Small intestine (tissue), 7 donors: ENCODE results near the gene CHCHD3. TPM values are rescaled to one million over a fixed set of nuclear protein-coding genes. Genes with fewer than 3 reads are reported as not detected.

Experiments used
- DNase-seq, 2 donors: peaks; one replicate each; pipeline versions ENCODE4 v3.0.0 to v3.0.0-alpha.2; 2013
- FAIRE-seq: peaks from 2 replicates; lab custom pipeline; 2012; peaks lifted over from hg19 to GRCh38; lab: Jason Lieb, UNC
- H3K27ac ChIP-seq, 3 donors: one replicate each; pipeline ENCODE4 v1.5.1; 2013; ENCODE audit warnings: low read length in 2 of 3, mild to moderate bottlenecking in 2 of 3, control low read depth in 1 of 3, inconsistent platforms in 1 of 3, low read depth in 1 of 3, moderate library complexity in 1 of 3
- H3K27me3 ChIP-seq, 3 donors: one replicate each; pipeline ENCODE4 v1.6.1; 2013; ENCODE audit warnings: low read length in 3 of 3, inconsistent platforms in 1 of 3; ENCODE audit not compliant: control insufficient read depth in 3 of 3, insufficient read depth in 3 of 3
- H3K36me3 ChIP-seq, 3 donors: one replicate each; pipeline ENCODE4 v1.6.1; 2013; ENCODE audit warnings: low read length in 3 of 3, inconsistent platforms in 1 of 3, low read depth in 1 of 3, mild to moderate bottlenecking in 1 of 3, moderate library complexity in 1 of 3; ENCODE audit not compliant: control insufficient read depth in 3 of 3, insufficient read depth in 2 of 3
- H3K4me1 ChIP-seq, 3 donors: one replicate each; pipeline ENCODE4 v1.6.1; 2013; ENCODE audit warnings: low read length in 2 of 3, inconsistent platforms in 1 of 3, low read depth in 1 of 3, mild to moderate bottlenecking in 1 of 3, moderate library complexity in 1 of 3; ENCODE audit not compliant: control insufficient read depth in 3 of 3, insufficient read depth in 2 of 3
- H3K4me3 ChIP-seq, 3 donors: one replicate each; pipeline ENCODE4 v1.5.1; 2013; ENCODE audit warnings: low read length in 3 of 3, control low read depth in 1 of 3, inconsistent platforms in 1 of 3, low read depth in 1 of 3, mild to moderate bottlenecking in 1 of 3, moderate library complexity in 1 of 3
- H3K9me3 ChIP-seq, 2 donors: one replicate each; pipeline ENCODE4 v1.6.1; 2013; ENCODE audit warnings: low read depth in 1 of 2, low read length in 1 of 2; ENCODE audit not compliant: control insufficient read depth in 2 of 2, insufficient read depth in 1 of 2
- WGBS, 3 donors: extraction: QIAGEN DNeasy Blood & Tissue Kit; methylation state at CpG; one replicate each; pipeline ENCODE4 v1.1.7; 2013; 5-methylcytosine and 5-hydroxymethylcytosine counted together
- polyA plus RNA-seq, 4 donors: library from polyadenylated mRNA; stranded (reverse) in 3 of 4; unstranded in 1 of 4; fragments of 200-250 nt in 3 of 4; fragments of 120-200 nt in 1 of 4; gene quantifications; one replicate each; pipeline versions ENCODE4 v1.2.1 to v1.2.3, GENCODE V29; 2013
- donor health status: healthy with polysubstance abuse.
- donor health status: control.
- donor health status: control.
- donor health status: Bipolar disorder and iron deficiency.
- donor health status: healthy.

CHCHD3 gene
- polyA plus RNA-seq, 4 donors: 53.5 to 98.6 (median 78.9) TPM

GRCh38 chr7:132750530-132751217 is 331.2 kb downstream of the CHCHD3 start:
- Histone ChIP-seq H3K9me3 (no peaks in the 10 kb centered on the region), H3K36me3 (no peaks in the 10 kb centered on the region), H3K27ac (no peak overlapping the region), H3K27me3 (peaks cover 0 to 23% (median 0%) of the 10 kb centered on the region in 3 donors), H3K4me1 (no peaks in the 10 kb centered on the region), H3K4me3 (no peak overlapping the region)
- FAIRE-seq (no peak), DNase-seq (peak in 1 of 2 donors; percentile 7)
- 61 to 70% (median 65%) methylated on average over 11 of the region's 11 CpGs for WGBS, 3 donors

- Histone ChIP-seq H3K4me1 (no peaks in the 10 kb centered on the region), H3K36me3 (no peaks in the 10 kb centered on the region), H3K4me3 (no peak overlapping the region), H3K27me3 (peaks cover 0 to 23% (median 0%) of the 10 kb centered on the region in 3 donors), H3K27ac (no peak overlapping the region), H3K9me3 (no peaks in the 10 kb centered on the region)
- WGBS, 3 donors: 65 to 68% (median 66%) methylated on average over 7 of the region's 7 CpGs
- no peak for DNase-seq
- FAIRE-seq: no peak
Measured at GRCh38 chr7:132750096-132750495, 331.8 kb downstream of the CHCHD3 start.

GRCh38 chr7:132745510-132745909 is 336.4 kb downstream of the CHCHD3 start:
- no peak overlapping the region for H3K4me3 ChIP-seq
- no peak for FAIRE-seq
- no peaks in the 10 kb centered on the region for H3K4me1 ChIP-seq
- H3K27ac ChIP-seq: no peak overlapping the region
- peaks cover 0 to 14% of the 10 kb centered on the region in 2 donors for H3K9me3 ChIP-seq
- peaks cover 0 to 14% (median 0%) of the 10 kb centered on the region in 3 donors for H3K27me3 ChIP-seq
- DNase-seq: no peak
- H3K36me3 ChIP-seq: no peaks in the 10 kb centered on the region

- Histone ChIP-seq H3K27me3 (peaks cover 0 to 4% (median 0%) of the 10 kb centered on the region in 3 donors), H3K9me3 (peaks cover 0 to 14% of the 10 kb centered on the region in 2 donors), H3K4me1 (no peaks in the 10 kb centered on the region), H3K4me3 (no peak overlapping the region), H3K27ac (no peak overlapping the region), H3K36me3 (no peaks in the 10 kb centered on the region)
- DNase-seq: no peak
- FAIRE-seq: no peak
- WGBS, 3 donors: 94 to 97% (median 96%) methylated on average over 2 of the region's 2 CpGs
Measured at GRCh38 chr7:132743974-132744373, 337.9 kb downstream of the CHCHD3 start.

- Histone ChIP-seq H3K27me3 (peaks cover 0 to 4% (median 0%) of the 10 kb centered on the region in 3 donors), H3K27ac (no peak overlapping the region), H3K4me3 (no peak overlapping the region), H3K9me3 (peaks cover 0 to 14% of the 10 kb centered on the region in 2 donors), H3K4me1 (no peaks in the 10 kb centered on the region), H3K36me3 (no peaks in the 10 kb centered on the region)
- WGBS, 3 donors: 6 to 33% (median 31%) methylated on average over 4 of the region's 4 CpGs
- peak; percentile 11 to 63 for DNase-seq
- FAIRE-seq: no peak
Measured at GRCh38 chr7:132742189-132742612, 339.7 kb downstream of the CHCHD3 start.

- no peak for FAIRE-seq
- Histone ChIP-seq H3K4me3 (no peak overlapping the region), H3K9me3 (peaks cover 0 to 14% of the 10 kb centered on the region in 2 donors), H3K4me1 (no peaks in the 10 kb centered on the region), H3K27me3 (peaks cover 0 to 4% (median 0%) of the 10 kb centered on the region in 3 donors), H3K27ac (no peak overlapping the region), H3K36me3 (no peaks in the 10 kb centered on the region)
- no peak for DNase-seq
- WGBS, 3 donors: 59 to 65% (median 61%) methylated on average over 5 of the region's 5 CpGs
Measured at GRCh38 chr7:132740176-132740575, 341.7 kb downstream of the CHCHD3 start.

- DNase-seq: no peak
- Histone ChIP-seq H3K27me3 (peaks cover 0 to 4% (median 0%) of the 10 kb centered on the region in 3 donors), H3K36me3 (no peaks in the 10 kb centered on the region), H3K27ac (no peak overlapping the region), H3K4me3 (no peak overlapping the region), H3K9me3 (peaks cover 0 to 7% of the 10 kb centered on the region in 2 donors), H3K4me1 (no peaks in the 10 kb centered on the region)
- FAIRE-seq: no peak
- WGBS, 3 donors: 53 to 73% (median 72%) methylated on average over 5 of the region's 5 CpGs
Measured at GRCh38 chr7:132739271-132739955, 342.5 kb downstream of the CHCHD3 start.

- H3K27ac ChIP-seq: no peak overlapping the region
- no peaks in the 10 kb centered on the region for H3K4me1 ChIP-seq
- no peaks in the 10 kb centered on the region for H3K36me3 ChIP-seq
- H3K9me3 ChIP-seq: peaks cover 0 to 4% of the 10 kb centered on the region in 2 donors
- no peak overlapping the region for H3K4me3 ChIP-seq
- peaks cover 0 to 4% (median 0%) of the 10 kb centered on the region in 3 donors for H3K27me3 ChIP-seq
- no peak for DNase-seq
- WGBS, 3 donors: 41 to 73% (median 49%) methylated on average over 2 of the region's 2 CpGs
- FAIRE-seq: no peak
Measured at GRCh38 chr7:132738254-132738653, 343.6 kb downstream of the CHCHD3 start.
